HCT116 (cell line): ENCODE data around the gene KLF3.

Experiments
- EZH2 ChIP-seq: fragments of 200-600 bp; sonication (generic); IDR thresholded peaks from 2 replicates; pipeline ENCODE4 v1.6.1; 2017; ENCODE audit warnings: antibody characterized with exemption, mixed run types
- EZH2phosphoT487 ChIP-seq: fragments of 200-600 bp; IDR thresholded peaks from 2 replicates; pipeline ENCODE4 v1.6.1; 2018; ENCODE audit warnings: antibody characterized with exemption, borderline replicate concordance
- FOSL1 ChIP-seq: IDR thresholded peaks from 2 replicates; pipeline ENCODE4 v1.6.1; 2012; ENCODE audit warnings: low read depth
- POLR2A ChIP-seq: IDR thresholded peaks from 2 replicates; pipeline ENCODE4 v1.7.0; 2011; ENCODE audit warnings: borderline replicate concordance; ENCODE audit not compliant: insufficient read depth, insufficient read length; ENCODE audit errors: extremely low read depth
- SIN3A ChIP-seq: IDR thresholded peaks from 2 replicates; pipeline ENCODE4 v1.6.1; 2012; ENCODE audit warnings: low read depth
- SP1 ChIP-seq: IDR thresholded peaks from 2 replicates; pipeline ENCODE4 v1.6.1; 2012; ENCODE audit warnings: low read depth
- SRF ChIP-seq: IDR thresholded peaks from 2 replicates; pipeline ENCODE4 v1.6.1; 2012; ENCODE audit warnings: low read depth
- ZFX ChIP-seq: fragments of 450-650 bp; IDR thresholded peaks from 2 replicates; pipeline ENCODE4 v1.6.1; 2017
- ZNF274 ChIP-seq: fragments of 200-500 bp; sonication (Bioruptor generic); IDR thresholded peaks from 2 replicates; pipeline ENCODE4 v1.6.1; 2014; ENCODE audit warnings: mild to moderate bottlenecking, low read depth, low read length, inconsistent platforms
- TF ChIP-seq, protein P1 (sequence below), 3 experiments: fragments of 200-600 bp in 1 of 3; sonication (generic) in 1 of 3; IDR thresholded peaks in 2 of 3; conservative IDR thresholded peaks in 1 of 3; 2 replicates each; pipeline ENCODE4 v1.5.1; 2012 to 2017; ENCODE audit warnings: low read depth in 2 of 3, low read length in 2 of 3, antibody characterized with exemption in 1 of 3, borderline replicate concordance in 1 of 3, control low read depth in 1 of 3, mild to moderate bottlenecking in 1 of 3, mixed read lengths in 1 of 3, mixed run types in 1 of 3, moderate library complexity in 1 of 3; ENCODE audit not compliant: insufficient read depth in 1 of 3
- TF ChIP-seq, protein P2 (sequence below): IDR thresholded peaks from 2 replicates; pipeline ENCODE4 v1.6.1; 2012
- TF ChIP-seq, protein P3 (sequence below): IDR thresholded peaks from 2 replicates; pipeline ENCODE4 v1.6.1; 2012; ENCODE audit warnings: low read depth
- TF ChIP-seq, protein P4 (sequence below): IDR thresholded peaks from 2 replicates; pipeline ENCODE4 v1.6.1; 2012

DNA sequence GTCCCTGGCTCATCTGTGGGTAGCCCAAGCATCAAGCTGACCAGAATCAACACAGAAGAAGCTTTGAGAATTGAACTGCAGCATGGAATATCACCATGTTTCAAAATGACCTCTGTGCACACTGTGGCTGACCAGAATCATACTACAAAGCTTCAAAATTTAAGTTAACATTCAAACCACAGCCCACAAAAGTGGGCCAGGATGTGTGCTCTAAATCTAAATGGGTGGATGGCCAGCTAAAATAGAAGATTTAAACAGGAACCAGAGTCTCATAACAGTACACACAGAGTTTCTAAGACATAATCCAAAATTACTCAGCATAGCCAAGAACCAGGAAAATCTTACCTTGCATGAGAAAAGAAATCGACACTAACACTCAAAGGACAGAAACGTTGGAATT, 46.1 kb downstream of the KLF3 start:
- TF ChIP-seq POLR2A = no peak
- TF ChIP-seq, protein P1, sequence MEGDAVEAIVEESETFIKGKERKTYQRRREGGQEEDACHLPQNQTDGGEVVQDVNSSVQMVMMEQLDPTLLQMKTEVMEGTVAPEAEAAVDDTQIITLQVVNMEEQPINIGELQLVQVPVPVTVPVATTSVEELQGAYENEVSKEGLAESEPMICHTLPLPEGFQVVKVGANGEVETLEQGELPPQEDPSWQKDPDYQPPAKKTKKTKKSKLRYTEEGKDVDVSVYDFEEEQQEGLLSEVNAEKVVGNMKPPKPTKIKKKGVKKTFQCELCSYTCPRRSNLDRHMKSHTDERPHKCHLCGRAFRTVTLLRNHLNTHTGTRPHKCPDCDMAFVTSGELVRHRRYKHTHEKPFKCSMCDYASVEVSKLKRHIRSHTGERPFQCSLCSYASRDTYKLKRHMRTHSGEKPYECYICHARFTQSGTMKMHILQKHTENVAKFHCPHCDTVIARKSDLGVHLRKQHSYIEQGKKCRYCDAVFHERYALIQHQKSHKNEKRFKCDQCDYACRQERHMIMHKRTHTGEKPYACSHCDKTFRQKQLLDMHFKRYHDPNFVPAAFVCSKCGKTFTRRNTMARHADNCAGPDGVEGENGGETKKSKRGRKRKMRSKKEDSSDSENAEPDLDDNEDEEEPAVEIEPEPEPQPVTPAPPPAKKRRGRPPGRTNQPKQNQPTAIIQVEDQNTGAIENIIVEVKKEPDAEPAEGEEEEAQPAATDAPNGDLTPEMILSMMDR (IDR thresholded peaks at IDR 0.05 in 2 of 3, conservative IDR thresholded peaks at IDR 0.05 in 1 of 3; ENCODE audit: borderline replicate concordance in 1 of 3, insufficient read depth in 1 of 3, low read depth in 2 of 3, low read length in 2 of 3) = no peak
- TF ChIP-seq SRF = no peak
- TF ChIP-seq ZNF274 = no peak
- TF ChIP-seq ZFX = no peak
- no peak for TF ChIP-seq SIN3A
- TF ChIP-seq, protein P2, sequence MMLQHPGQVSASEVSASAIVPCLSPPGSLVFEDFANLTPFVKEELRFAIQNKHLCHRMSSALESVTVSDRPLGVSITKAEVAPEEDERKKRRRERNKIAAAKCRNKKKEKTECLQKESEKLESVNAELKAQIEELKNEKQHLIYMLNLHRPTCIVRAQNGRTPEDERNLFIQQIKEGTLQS = no peak
- no peak for TF ChIP-seq EZH2
- TF ChIP-seq FOSL1 = no peak
- TF ChIP-seq EZH2phosphoT487 = no peak
- TF ChIP-seq, protein P3, sequence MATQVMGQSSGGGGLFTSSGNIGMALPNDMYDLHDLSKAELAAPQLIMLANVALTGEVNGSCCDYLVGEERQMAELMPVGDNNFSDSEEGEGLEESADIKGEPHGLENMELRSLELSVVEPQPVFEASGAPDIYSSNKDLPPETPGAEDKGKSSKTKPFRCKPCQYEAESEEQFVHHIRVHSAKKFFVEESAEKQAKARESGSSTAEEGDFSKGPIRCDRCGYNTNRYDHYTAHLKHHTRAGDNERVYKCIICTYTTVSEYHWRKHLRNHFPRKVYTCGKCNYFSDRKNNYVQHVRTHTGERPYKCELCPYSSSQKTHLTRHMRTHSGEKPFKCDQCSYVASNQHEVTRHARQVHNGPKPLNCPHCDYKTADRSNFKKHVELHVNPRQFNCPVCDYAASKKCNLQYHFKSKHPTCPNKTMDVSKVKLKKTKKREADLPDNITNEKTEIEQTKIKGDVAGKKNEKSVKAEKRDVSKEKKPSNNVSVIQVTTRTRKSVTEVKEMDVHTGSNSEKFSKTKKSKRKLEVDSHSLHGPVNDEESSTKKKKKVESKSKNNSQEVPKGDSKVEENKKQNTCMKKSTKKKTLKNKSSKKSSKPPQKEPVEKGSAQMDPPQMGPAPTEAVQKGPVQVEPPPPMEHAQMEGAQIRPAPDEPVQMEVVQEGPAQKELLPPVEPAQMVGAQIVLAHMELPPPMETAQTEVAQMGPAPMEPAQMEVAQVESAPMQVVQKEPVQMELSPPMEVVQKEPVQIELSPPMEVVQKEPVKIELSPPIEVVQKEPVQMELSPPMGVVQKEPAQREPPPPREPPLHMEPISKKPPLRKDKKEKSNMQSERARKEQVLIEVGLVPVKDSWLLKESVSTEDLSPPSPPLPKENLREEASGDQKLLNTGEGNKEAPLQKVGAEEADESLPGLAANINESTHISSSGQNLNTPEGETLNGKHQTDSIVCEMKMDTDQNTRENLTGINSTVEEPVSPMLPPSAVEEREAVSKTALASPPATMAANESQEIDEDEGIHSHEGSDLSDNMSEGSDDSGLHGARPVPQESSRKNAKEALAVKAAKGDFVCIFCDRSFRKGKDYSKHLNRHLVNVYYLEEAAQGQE = no peak
- TF ChIP-seq, protein P4, sequence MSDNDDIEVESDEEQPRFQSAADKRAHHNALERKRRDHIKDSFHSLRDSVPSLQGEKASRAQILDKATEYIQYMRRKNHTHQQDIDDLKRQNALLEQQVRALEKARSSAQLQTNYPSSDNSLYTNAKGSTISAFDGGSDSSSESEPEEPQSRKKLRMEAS = no peak
- no peak for TF ChIP-seq SP1
